ENCODE measurements around the gene GPRC5D.

The GPRC5D gene

GRCh38 chr12:12954356-12954755 is 2.4 kb upstream of the GPRC5D start:
- Histone ChIP-seq H3K27me3 (ENCODE audit: control insufficient read depth in 1 of 2, insufficient read depth in 1 of 2, low read length in 2 of 2) (no peaks in the 10 kb centered on the region), H3K36me3 (ENCODE audit: control insufficient read depth in 1 of 2, insufficient read depth in 2 of 2, low read depth in 1 of 2, low read length in 2 of 2) (no peaks in the 10 kb centered on the region), H3K27ac (ENCODE audit: low read length, poor library complexity, severe bottlenecking) (peak overlapping the region; percentile 58), H4K8ac (ENCODE audit: low read length) (no peak overlapping the region), H2AFZ (ENCODE audit: low read depth, low read length) (no peak overlapping the region), H2AK5ac (ENCODE audit: low read length, severe bottlenecking) (no peak overlapping the region), H2BK120ac (ENCODE audit: low read depth, low read length) (no peak overlapping the region), H3K79me1 (replicated peaks; ENCODE audit: low read length, poor library complexity, severe bottlenecking) (no peaks in the 10 kb centered on the region), H3K9me3 (ENCODE audit: control insufficient read depth, low read length) (no peaks in the 10 kb centered on the region), H3K4ac (ENCODE audit: low read depth in 1 of 2, low read length in 2 of 2) (no peak overlapping the region), H3K4me3 (ENCODE audit: insufficient read depth in 1 of 2, low read depth in 1 of 2, low read length in 2 of 2) (no peak overlapping the region), H4K91ac (ENCODE audit: low read length) (no peak overlapping the region), H3K9ac (ENCODE audit: low read length) (no peak overlapping the region), H3K4me1 (ENCODE audit: control insufficient read depth, insufficient read depth, low read depth, low read length) (peaks cover 6% of the 10 kb centered on the region), H2BK12ac (ENCODE audit: low read length in 2 of 2) (no peak overlapping the region), H2BK5ac (ENCODE audit: low read depth, low read length, poor library complexity, severe bottlenecking) (no peak overlapping the region), H3K4me2 (ENCODE audit: low read length, poor library complexity, severe bottlenecking) (no peak overlapping the region), H3K14ac (ENCODE audit: low read length in 2 of 2) (no peak overlapping the region), H3K18ac (ENCODE audit: low read depth in 1 of 2, low read length in 2 of 2) (no peak overlapping the region), H3K23ac (ENCODE audit: low read length in 2 of 2) (no peak overlapping the region), H2BK15ac (ENCODE audit: low read depth, poor library complexity, severe bottlenecking) (no peak overlapping the region)
- no peak for DNase-seq
- 83% methylated on average over 4 of the region's 4 CpGs for WGBS

- H2AFZ ChIP-seq (ENCODE audit: low read depth, low read length): no peak overlapping the region
- no peaks in the 10 kb centered on the region for H3K27me3 ChIP-seq (ENCODE audit: control insufficient read depth in 1 of 2, insufficient read depth in 1 of 2, low read length in 2 of 2)
- peaks cover 6% of the 10 kb centered on the region for H3K4me1 ChIP-seq (ENCODE audit: control insufficient read depth, insufficient read depth, low read depth, low read length)
- no peak overlapping the region for H2BK120ac ChIP-seq (ENCODE audit: low read depth, low read length)
- H3K14ac ChIP-seq (ENCODE audit: low read length in 2 of 2): no peak overlapping the region
- H3K23ac ChIP-seq (ENCODE audit: low read length in 2 of 2): no peak overlapping the region
- H3K4me2 ChIP-seq (ENCODE audit: low read length, poor library complexity, severe bottlenecking): no peak overlapping the region
- H3K27ac ChIP-seq (ENCODE audit: low read length, poor library complexity, severe bottlenecking): no peak overlapping the region
- H3K79me1 ChIP-seq (replicated peaks; ENCODE audit: low read length, poor library complexity, severe bottlenecking): no peaks in the 10 kb centered on the region
- no peaks in the 10 kb centered on the region for H3K9me3 ChIP-seq (ENCODE audit: control insufficient read depth, low read length)
- H4K8ac ChIP-seq (ENCODE audit: low read length): no peak overlapping the region
- H2BK5ac ChIP-seq (ENCODE audit: low read depth, low read length, poor library complexity, severe bottlenecking): no peak overlapping the region
- no peak overlapping the region for H2AK5ac ChIP-seq (ENCODE audit: low read length, severe bottlenecking)
- H2BK12ac ChIP-seq (ENCODE audit: low read length in 2 of 2): no peak overlapping the region
- no peak overlapping the region for H3K9ac ChIP-seq (ENCODE audit: low read length)
- H3K36me3 ChIP-seq (ENCODE audit: control insufficient read depth in 1 of 2, insufficient read depth in 2 of 2, low read depth in 1 of 2, low read length in 2 of 2): no peaks in the 10 kb centered on the region
- no peak overlapping the region for H3K4me3 ChIP-seq (ENCODE audit: insufficient read depth in 1 of 2, low read depth in 1 of 2, low read length in 2 of 2)
- no peak overlapping the region for H4K91ac ChIP-seq (ENCODE audit: low read length)
- H3K4ac ChIP-seq (ENCODE audit: low read depth in 1 of 2, low read length in 2 of 2): no peak overlapping the region
- WGBS: 100% methylated on average over 1 of the region's 1 CpG
- no peak for DNase-seq
- H2BK15ac ChIP-seq (ENCODE audit: low read depth, poor library complexity, severe bottlenecking): no peak overlapping the region
- no peak overlapping the region for H3K18ac ChIP-seq (ENCODE audit: low read depth in 1 of 2, low read length in 2 of 2)
Observed at GRCh38 chr12:12951504-12951903, 466 bp downstream of the GPRC5D start.

GRCh38 chr12:12947902-12948301 is 4.1 kb downstream of the GPRC5D start:
- Histone ChIP-seq H3K4me1 (ENCODE audit: control insufficient read depth, insufficient read depth, low read depth, low read length) (no peaks in the 10 kb centered on the region), H3K18ac (ENCODE audit: low read depth in 1 of 2, low read length in 2 of 2) (no peak overlapping the region), H4K8ac (ENCODE audit: low read length) (no peak overlapping the region), H3K9ac (ENCODE audit: low read length) (peak overlapping the region; percentile 58), H2AFZ (ENCODE audit: low read depth, low read length) (no peak overlapping the region), H3K23ac (ENCODE audit: low read length in 2 of 2) (no peak overlapping the region), H2BK120ac (ENCODE audit: low read depth, low read length) (no peak overlapping the region), H3K14ac (ENCODE audit: low read length in 2 of 2) (no peak overlapping the region), H3K4ac (ENCODE audit: low read depth in 1 of 2, low read length in 2 of 2) (no peak overlapping the region), H2BK15ac (ENCODE audit: low read depth, poor library complexity, severe bottlenecking) (no peak overlapping the region), H3K9me3 (ENCODE audit: control insufficient read depth, low read length) (no peaks in the 10 kb centered on the region), H3K27me3 (ENCODE audit: control insufficient read depth in 1 of 2, insufficient read depth in 1 of 2, low read length in 2 of 2) (no peaks in the 10 kb centered on the region), H3K27ac (ENCODE audit: low read length, poor library complexity, severe bottlenecking) (no peak overlapping the region), H4K91ac (ENCODE audit: low read length) (no peak overlapping the region), H3K79me1 (replicated peaks; ENCODE audit: low read length, poor library complexity, severe bottlenecking) (no peaks in the 10 kb centered on the region), H2BK12ac (ENCODE audit: low read length in 2 of 2) (no peak overlapping the region), H3K4me3 (ENCODE audit: insufficient read depth in 1 of 2, low read depth in 1 of 2, low read length in 2 of 2) (no peak overlapping the region), H3K36me3 (ENCODE audit: control insufficient read depth in 1 of 2, insufficient read depth in 2 of 2, low read depth in 1 of 2, low read length in 2 of 2) (no peaks in the 10 kb centered on the region), H3K4me2 (ENCODE audit: low read length, poor library complexity, severe bottlenecking) (no peak overlapping the region), H2AK5ac (ENCODE audit: low read length, severe bottlenecking) (no peak overlapping the region), H2BK5ac (ENCODE audit: low read depth, low read length, poor library complexity, severe bottlenecking) (no peak overlapping the region)
- no peak for DNase-seq
- 100% methylated on average over 2 of the region's 4 CpGs for WGBS

- 83% methylated on average over 3 of the region's 7 CpGs for WGBS
- Histone ChIP-seq H3K9me3 (ENCODE audit: control insufficient read depth, low read length) (no peaks in the 10 kb centered on the region), H3K23ac (ENCODE audit: low read length in 2 of 2) (no peak overlapping the region), H3K79me1 (replicated peaks; ENCODE audit: low read length, poor library complexity, severe bottlenecking) (no peaks in the 10 kb centered on the region), H4K91ac (ENCODE audit: low read length) (no peak overlapping the region), H3K18ac (ENCODE audit: low read depth in 1 of 2, low read length in 2 of 2) (no peak overlapping the region), H3K14ac (ENCODE audit: low read length in 2 of 2) (no peak overlapping the region), H2BK5ac (ENCODE audit: low read depth, low read length, poor library complexity, severe bottlenecking) (no peak overlapping the region), H2BK15ac (ENCODE audit: low read depth, poor library complexity, severe bottlenecking) (no peak overlapping the region), H2BK12ac (ENCODE audit: low read length in 2 of 2) (no peak overlapping the region), H3K27ac (ENCODE audit: low read length, poor library complexity, severe bottlenecking) (no peak overlapping the region), H2AK5ac (ENCODE audit: low read length, severe bottlenecking) (no peak overlapping the region), H3K4me3 (ENCODE audit: insufficient read depth in 1 of 2, low read depth in 1 of 2, low read length in 2 of 2) (no peak overlapping the region), H3K4me2 (ENCODE audit: low read length, poor library complexity, severe bottlenecking) (no peak overlapping the region), H3K4me1 (ENCODE audit: control insufficient read depth, insufficient read depth, low read depth, low read length) (no peaks in the 10 kb centered on the region), H3K36me3 (ENCODE audit: control insufficient read depth in 1 of 2, insufficient read depth in 2 of 2, low read depth in 1 of 2, low read length in 2 of 2) (no peaks in the 10 kb centered on the region), H3K4ac (ENCODE audit: low read depth in 1 of 2, low read length in 2 of 2) (no peak overlapping the region), H4K8ac (ENCODE audit: low read length) (no peak overlapping the region), H3K9ac (ENCODE audit: low read length) (peak overlapping the region; percentile 47), H2BK120ac (ENCODE audit: low read depth, low read length) (no peak overlapping the region), H3K27me3 (ENCODE audit: control insufficient read depth in 1 of 2, insufficient read depth in 1 of 2, low read length in 2 of 2) (no peaks in the 10 kb centered on the region), H2AFZ (ENCODE audit: low read depth, low read length) (no peak overlapping the region)
- DNase-seq: no peak
Observed at GRCh38 chr12:12946686-12947355, 5.1 kb downstream of the GPRC5D start.
